GM12875 (cell line): ENCODE measurements around the gene PTPN4.

Source experiments
- H3K4me3 ChIP-seq: one replicate; pipeline ENCODE4 v1.5.1; 2011; ENCODE audit warnings: low read depth, low read length, control low read depth
- TF ChIP-seq, protein P1 (sequence below): IDR thresholded peaks from 2 replicates; pipeline ENCODE4 v1.5.1; 2011; ENCODE audit warnings: low read depth, mild to moderate bottlenecking, control low read depth, inconsistent platforms, low read length, moderate library complexity, borderline replicate concordance; ENCODE audit not compliant: insufficient read depth

Gene PTPN4

GRCh38 chr2:119849838-119850565, 90.3 kb downstream of the PTPN4 start:
- H3K4me3 ChIP-seq, result no peak overlapping the region
- TF ChIP-seq, protein P1, sequence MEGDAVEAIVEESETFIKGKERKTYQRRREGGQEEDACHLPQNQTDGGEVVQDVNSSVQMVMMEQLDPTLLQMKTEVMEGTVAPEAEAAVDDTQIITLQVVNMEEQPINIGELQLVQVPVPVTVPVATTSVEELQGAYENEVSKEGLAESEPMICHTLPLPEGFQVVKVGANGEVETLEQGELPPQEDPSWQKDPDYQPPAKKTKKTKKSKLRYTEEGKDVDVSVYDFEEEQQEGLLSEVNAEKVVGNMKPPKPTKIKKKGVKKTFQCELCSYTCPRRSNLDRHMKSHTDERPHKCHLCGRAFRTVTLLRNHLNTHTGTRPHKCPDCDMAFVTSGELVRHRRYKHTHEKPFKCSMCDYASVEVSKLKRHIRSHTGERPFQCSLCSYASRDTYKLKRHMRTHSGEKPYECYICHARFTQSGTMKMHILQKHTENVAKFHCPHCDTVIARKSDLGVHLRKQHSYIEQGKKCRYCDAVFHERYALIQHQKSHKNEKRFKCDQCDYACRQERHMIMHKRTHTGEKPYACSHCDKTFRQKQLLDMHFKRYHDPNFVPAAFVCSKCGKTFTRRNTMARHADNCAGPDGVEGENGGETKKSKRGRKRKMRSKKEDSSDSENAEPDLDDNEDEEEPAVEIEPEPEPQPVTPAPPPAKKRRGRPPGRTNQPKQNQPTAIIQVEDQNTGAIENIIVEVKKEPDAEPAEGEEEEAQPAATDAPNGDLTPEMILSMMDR, result no peak

GRCh38 chr2:119852214-119852613, 92.5 kb downstream of the PTPN4 start:
- no peak overlapping the region for H3K4me3 ChIP-seq
- TF ChIP-seq, protein P1, result no peak

- H3K4me3 ChIP-seq, result no peak overlapping the region
- TF ChIP-seq, protein P1, result no peak
Measured at GRCh38 chr2:119853777-119854399, 94.2 kb downstream of the PTPN4 start.

DNA sequence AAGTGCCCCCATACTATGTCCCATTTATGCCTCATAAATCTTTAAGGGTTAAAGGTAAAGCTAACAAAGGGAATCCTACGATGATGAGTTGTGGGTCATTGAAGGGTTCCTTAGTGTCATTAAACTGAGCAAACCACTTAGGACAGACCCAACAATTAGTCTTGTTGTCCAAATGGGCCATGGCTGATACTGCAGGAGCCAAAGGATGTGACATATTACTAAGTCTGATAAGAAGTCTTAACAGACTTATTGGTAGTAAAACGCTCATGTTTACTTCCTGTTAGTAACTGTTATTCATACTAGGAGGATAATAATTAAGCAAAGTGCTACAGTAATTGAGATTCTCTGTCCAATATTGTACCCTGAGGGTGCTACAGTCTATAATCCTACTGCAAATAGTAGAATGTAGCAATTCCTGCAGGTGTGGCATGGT, 96.8 kb downstream of the PTPN4 start:
- no peak overlapping the region for H3K4me3 ChIP-seq
- TF ChIP-seq, protein P1, result no peak

DNA sequence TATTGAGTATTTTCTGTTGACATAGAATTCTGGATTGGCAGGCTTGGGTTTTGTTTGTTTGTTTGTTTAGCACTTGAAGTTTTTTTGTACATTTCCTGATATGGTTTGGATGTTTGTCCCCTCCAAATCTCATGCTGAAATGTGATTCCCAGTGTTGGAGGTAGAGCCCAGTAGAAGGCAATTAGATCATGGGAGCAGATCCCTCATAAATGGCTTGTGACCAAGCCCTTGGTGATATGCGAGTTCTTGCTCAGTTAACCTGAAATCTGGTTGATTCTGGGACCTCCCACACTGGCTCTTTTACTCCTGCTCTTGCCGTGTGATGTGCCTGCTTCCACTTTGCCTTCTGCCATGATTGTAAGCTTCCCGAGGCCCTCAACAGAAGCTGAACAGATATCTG, 98.0 kb downstream of the PTPN4 start:
- TF ChIP-seq, protein P1, result no peak
- no peak overlapping the region for H3K4me3 ChIP-seq

DNA sequence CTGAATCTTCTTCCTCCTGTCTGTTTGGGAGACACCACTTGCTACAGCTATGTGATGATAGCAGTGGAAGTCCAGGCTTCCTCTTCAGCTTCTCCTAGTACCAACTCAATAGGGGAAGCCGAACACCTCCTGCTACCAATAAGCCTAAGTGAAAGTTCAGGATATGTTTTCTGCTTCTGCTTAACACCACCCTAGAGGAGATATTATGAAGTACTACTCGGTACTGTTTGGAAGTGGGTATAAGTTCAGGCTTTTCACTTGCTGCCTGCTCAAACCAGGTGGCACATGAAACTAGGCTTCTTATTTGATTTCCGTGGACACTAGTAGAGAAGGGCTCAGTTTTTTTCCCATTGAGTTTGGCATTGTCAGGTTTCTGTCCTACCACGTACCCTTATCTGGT, 99.8 kb downstream of the PTPN4 start:
- H3K4me3 ChIP-seq, result no peak overlapping the region
- TF ChIP-seq, protein P1, result no peak

DNA sequence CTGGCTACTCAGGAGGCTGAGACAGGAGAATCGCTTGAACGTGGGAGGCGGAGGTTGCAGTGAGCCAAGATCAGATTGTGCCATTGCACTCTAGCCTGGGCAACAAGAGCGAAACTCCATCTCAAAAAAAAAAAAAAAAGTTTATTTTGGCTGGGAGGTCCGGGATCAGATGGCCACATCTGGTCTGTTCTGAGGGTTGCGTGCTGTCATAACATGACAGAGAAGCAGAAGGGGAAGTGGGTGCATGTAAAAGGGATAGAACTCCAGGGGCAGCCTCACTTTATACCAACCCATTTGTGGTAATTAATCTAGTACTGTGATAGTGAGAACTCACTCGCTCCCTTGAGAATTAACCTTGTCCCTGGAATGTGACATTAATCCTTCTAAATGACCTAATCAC, 101.2 kb downstream of the PTPN4 start:
- no peak overlapping the region for H3K4me3 ChIP-seq
- TF ChIP-seq, protein P1, result no peak
